Neutrophil (primary cell): ENCODE results near the gene NAGK.
"Not testable (repeated sequence)": the region's sequence is repeated elsewhere in the genome, so short reads cannot be mapped to it uniquely, and the experiment has no call there.

ENCODE experiments used
- H3K27ac ChIP-seq: fragments of 200-600 bp; sonication (generic); 2 replicates; pipeline ENCODE4 v1.5.1; 2016; ENCODE audit warnings: mild to moderate bottlenecking, moderate library complexity
- H3K27me3 ChIP-seq: fragments of 200-600 bp; sonication (generic); 2 replicates; pipeline ENCODE4 v1.6.0; 2016; ENCODE audit warnings: mild to moderate bottlenecking
- H3K36me3 ChIP-seq: fragments of 200-600 bp; sonication (generic); 2 replicates; pipeline ENCODE4 v1.5.1; 2017
- H3K4me1 ChIP-seq, 2 experiments: fragments of 200-600 bp in 1 of 2; sonication (generic) in 1 of 2; 1 replicate in 1 of 2; 2 replicates in 1 of 2; pipeline versions ENCODE4 v1.5.1 to v1.6.1; 2013 to 2016; ENCODE audit warnings: low read depth in 1 of 2, low read length in 1 of 2, mild to moderate bottlenecking in 1 of 2, moderate library complexity in 1 of 2; ENCODE audit not compliant: control insufficient read depth in 1 of 2, insufficient read depth in 1 of 2
- H3K4me3 ChIP-seq, 2 experiments: fragments of 200-600 bp in 1 of 2; sonication (generic) in 1 of 2; 1 replicate in 1 of 2; 2 replicates in 1 of 2; pipeline ENCODE4 v1.5.1; 2013 to 2016; ENCODE audit warnings: low read depth in 1 of 2, low read length in 1 of 2, mild to moderate bottlenecking in 1 of 2, moderate library complexity in 1 of 2
- H3K9me3 ChIP-seq: fragments of 200-600 bp; sonication (generic); 2 replicates; pipeline ENCODE4 v1.5.1; 2016
- CTCF ChIP-seq: fragments of 200-600 bp; sonication (generic); IDR thresholded peaks from 2 replicates; pipeline ENCODE4 v1.5.1; 2016; ENCODE audit warnings: antibody characterized with exemption

Gene NAGK

GRCh38 chr2:71043531-71044407, 24.7 kb upstream of the NAGK start:
- H3K27ac ChIP-seq: no peak overlapping the region
- no peaks in the 10 kb centered on the region for H3K36me3 ChIP-seq
- H3K4me3 ChIP-seq: no peak overlapping the region
- peaks cover 9% of the 10 kb centered on the region for H3K27me3 ChIP-seq
- peaks cover 15 to 17% of the 10 kb centered on the region in 2 experiments for H3K4me1 ChIP-seq
- H3K9me3 ChIP-seq: no peaks in the 10 kb centered on the region
- TF ChIP-seq CTCF: no peak

- peaks cover 15 to 17% of the 10 kb centered on the region in 2 experiments for H3K4me1 ChIP-seq
- no peaks in the 10 kb centered on the region for H3K9me3 ChIP-seq
- TF ChIP-seq CTCF: no peak
- no peak overlapping the region for H3K4me3 ChIP-seq
- peaks cover 9% of the 10 kb centered on the region for H3K27me3 ChIP-seq
- no peaks in the 10 kb centered on the region for H3K36me3 ChIP-seq
- H3K27ac ChIP-seq: no peak overlapping the region
Measured at GRCh38 chr2:71045151-71045550, 23.3 kb upstream of the NAGK start.

GRCh38 chr2:71045865-71046548, 22.4 kb upstream of the NAGK start:
- no peak for TF ChIP-seq CTCF
- Histone ChIP-seq H3K4me1 (peaks cover 15 to 17% of the 10 kb centered on the region in 2 experiments), H3K27me3 (peaks cover 9% of the 10 kb centered on the region), H3K4me3 (peak overlapping the region; percentile 33 to 47), H3K27ac (peak overlapping the region; percentile 74), H3K36me3 (no peaks in the 10 kb centered on the region), H3K9me3 (no peaks in the 10 kb centered on the region)

- H3K9me3 ChIP-seq: no peaks in the 10 kb centered on the region
- peaks cover 9% of the 10 kb centered on the region for H3K27me3 ChIP-seq
- H3K4me3 ChIP-seq: no peak overlapping the region
- H3K36me3 ChIP-seq: no peaks in the 10 kb centered on the region
- H3K27ac ChIP-seq: no peak overlapping the region
- no peak for TF ChIP-seq CTCF
- peaks cover 15 to 17% of the 10 kb centered on the region in 2 experiments for H3K4me1 ChIP-seq
Measured at GRCh38 chr2:71048096-71048495, 20.4 kb upstream of the NAGK start.

GRCh38 chr2:71049704-71050360, 18.6 kb upstream of the NAGK start:
- H3K27me3 ChIP-seq, H3K4me3 ChIP-seq, H3K9me3 ChIP-seq, H3K27ac ChIP-seq, H3K36me3 ChIP-seq: not testable (repeated sequence)
- H3K4me1 ChIP-seq: peaks cover 15 to 17% of the 10 kb centered on the region in 2 experiments

- not testable (repeated sequence) for H3K4me1 ChIP-seq, H3K9me3 ChIP-seq, H3K27me3 ChIP-seq, H3K4me3 ChIP-seq, H3K27ac ChIP-seq, H3K36me3 ChIP-seq
Measured at GRCh38 chr2:71055206-71055740, 13.2 kb upstream of the NAGK start.
